Smooth muscle cell of trachea (primary cell): ENCODE data around the gene DNAJC25. TPM values are rescaled to one million over a fixed set of nuclear protein-coding genes. Genes with fewer than 3 reads are reported as not detected.

Source experiments
- total RNA-seq: library from RNA; depleted of rRNA; stranded (reverse); fragments of >200 nt; gene quantifications from 2 replicates; pipeline ENCODE4 v1.2.1, GENCODE V29; 2014

The DNAJC25 gene
- total RNA-seq = 8.3 and 9.3 TPM in 2 replicates

GRCh38 chr9:111631214-111631971 is at the start of gene DNAJC25:
TSS of gene DNAJC25 (plus strand) at chr9:111631334. CDS start at chr9:111631408, 74 bp downstream.

GRCh38 chr9:111599092-111599954 is 31.8 kb upstream of the DNAJC25 start, which contains the start of gene PTGR1:
TSS of gene PTGR1 (minus strand) at chr9:111599647. CDS start at chr9:111597422, 2,225 bp downstream.

DNA sequence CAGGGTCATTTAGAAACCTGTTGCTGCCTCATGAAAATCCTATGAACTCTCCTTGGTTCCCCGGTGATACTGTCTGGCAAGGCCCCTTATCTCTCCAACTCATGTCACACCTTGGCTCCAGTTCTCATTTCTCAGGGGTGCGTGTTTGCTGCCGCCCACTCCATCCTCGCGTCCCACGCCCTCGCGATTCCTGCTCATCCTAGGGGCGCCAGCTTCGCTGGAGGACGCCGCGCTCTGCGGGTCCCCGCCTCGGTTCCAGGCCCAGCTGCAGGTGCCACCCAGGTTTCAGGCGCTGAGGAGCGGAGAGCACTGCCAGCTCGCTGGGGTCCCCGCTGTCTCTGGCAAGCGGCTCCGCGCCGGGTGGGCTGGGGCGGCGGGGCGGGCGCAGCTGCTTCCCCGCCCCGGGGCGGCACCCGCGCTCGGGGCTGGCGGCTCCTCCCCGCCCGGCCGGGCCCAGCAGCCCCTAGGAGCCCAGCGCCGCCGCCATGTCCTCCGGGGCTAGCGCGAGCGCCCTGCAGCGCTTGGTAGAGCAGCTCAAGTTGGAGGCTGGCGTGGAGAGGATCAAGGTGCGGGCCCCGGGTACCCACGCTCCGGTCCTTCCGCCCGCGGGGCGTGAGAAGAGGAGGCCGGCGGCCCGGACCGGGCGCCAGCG is 30.1 kb downstream of the DNAJC25 start, which contains the start of gene GNG10:
GNG10 (plus strand) TSS at position 456 of the 652 bp plus-strand sequence; CDS start at position 486, 30 bp downstream.

Other genes with a start within 250 kb of the DNAJC25 start
- gene ECPAS, start 147.0 kb upstream of the DNAJC25 start, total RNA-seq = 102 and 110 TPM in 2 replicates
- gene ZNF483, start 106.2 kb upstream of the DNAJC25 start, total RNA-seq = 1.8 and 2.8 TPM in 2 replicates
- 139 and 161 TPM in 2 replicates for gene PTGR1, start 31.7 kb upstream of the DNAJC25 start, total RNA-seq
- 71.8 and 150 TPM in 2 replicates for gene GNG10, start 30.3 kb downstream of the DNAJC25 start, total RNA-seq
- gene SHOC1, start 163.6 kb downstream of the DNAJC25 start, total RNA-seq = under 0.01 and 0.17 TPM in 2 replicates